DMS 273 (cell line): Measurements from ENCODE around the gene METRNL.

Experiments
- DNase-seq: peaks from one replicate; lab custom pipeline; 2025; ENCODE audit not compliant: unreplicated experiment; lab: John Stamatoyannopoulos, UW

METRNL gene

GRCh38 chr17:83103943-83104311 is 24.5 kb downstream of the METRNL start:
- no peak for DNase-seq

- DNase-seq = no peak
These were observed 25.4 kb downstream of the METRNL start for GRCh38 chr17:83104577-83105505.

DNA sequence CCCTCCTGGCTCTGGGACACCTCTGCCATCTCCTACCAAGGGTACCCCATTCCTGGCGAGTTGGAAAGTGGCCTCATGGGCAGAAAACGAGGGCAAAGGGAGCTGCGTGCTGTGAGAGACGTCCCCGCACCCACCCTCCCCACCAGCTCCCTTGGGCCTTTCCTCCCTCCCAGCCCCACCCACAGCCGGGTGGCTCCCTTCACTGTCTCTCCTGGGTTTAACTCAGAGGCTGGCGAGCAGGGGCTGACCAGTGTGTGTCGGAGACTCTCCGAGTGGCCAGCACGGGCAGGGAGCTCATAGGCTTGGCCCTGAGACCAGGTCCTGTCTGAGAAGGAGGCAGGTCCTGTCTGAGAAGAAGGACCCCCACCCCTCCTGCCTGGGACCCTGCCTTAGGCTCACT is 26.1 kb downstream of the METRNL start:
- DNase-seq = no peak

GRCh38 chr17:83106056-83106588 is 26.7 kb downstream of the METRNL start:
- DNase-seq = no peak

- DNase-seq = no peak
These were observed 27.7 kb downstream of the METRNL start for GRCh38 chr17:83106913-83107655.

- DNase-seq = no peak
These were observed 28.2 kb downstream of the METRNL start for GRCh38 chr17:83107656-83108048.

DNA sequence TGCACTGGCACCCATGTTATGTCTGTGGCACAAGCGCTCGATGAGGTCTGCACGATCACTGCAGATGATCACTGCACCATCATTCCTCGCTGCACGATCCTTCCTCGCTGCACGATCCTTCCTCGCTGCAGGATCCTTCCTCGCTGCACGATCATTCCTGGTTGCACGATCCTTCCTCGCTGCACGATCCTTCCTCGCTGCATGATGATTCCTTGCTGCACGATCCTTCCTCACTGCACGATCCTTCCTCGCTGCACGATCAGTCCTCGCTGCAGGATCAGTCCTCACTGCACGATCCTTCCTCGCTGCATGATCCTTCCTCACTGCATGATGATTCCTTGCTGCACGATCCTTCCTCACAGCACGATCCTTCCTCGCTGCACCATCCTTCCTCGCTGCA is 29.3 kb downstream of the METRNL start:
- no peak for DNase-seq

GRCh38 chr17:83109386-83109785 is 30.0 kb downstream of the METRNL start:
- DNase-seq = no peak

DNA sequence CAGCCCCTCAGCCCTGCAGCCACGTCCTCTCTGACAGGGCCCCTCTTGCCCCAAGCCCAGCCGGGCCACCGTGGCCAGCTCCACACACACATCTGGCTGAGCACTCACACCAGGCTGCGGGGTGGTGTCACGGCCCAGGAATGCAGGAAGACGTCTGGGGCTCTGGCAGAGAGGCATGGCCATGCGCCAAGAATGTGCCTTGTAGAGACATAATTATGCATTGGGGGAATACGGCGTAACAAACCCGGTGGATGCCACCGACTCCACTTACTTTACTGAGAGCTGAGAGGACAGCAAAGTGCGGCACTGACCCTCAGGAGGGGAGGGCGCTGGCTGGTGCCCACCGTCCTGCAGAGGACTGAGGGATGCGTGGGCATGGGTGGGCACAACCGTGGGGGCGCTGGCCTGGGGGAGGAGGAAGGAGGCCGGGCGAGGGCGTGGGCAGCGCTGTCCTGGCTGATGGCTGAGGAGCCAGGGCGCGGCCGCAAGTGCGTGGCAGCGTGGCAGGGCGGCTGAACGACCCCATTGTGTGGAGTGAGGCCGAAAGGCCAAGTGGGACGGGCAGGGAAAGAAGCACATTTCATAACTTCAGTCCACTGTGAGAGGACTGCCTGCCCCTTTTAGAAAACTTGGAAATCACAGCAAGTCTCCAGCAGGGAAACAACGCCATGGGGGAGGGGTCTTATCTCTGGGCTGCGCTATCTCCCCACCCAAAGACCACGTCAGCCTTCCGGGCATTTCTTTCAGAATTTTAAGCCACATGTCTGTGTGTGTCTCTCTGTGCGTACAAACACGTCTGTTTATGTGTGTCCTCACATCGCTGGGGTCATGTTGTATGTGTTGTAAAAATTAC is 30.6 kb downstream of the METRNL start:
- DNase-seq = peak; percentile 90

- DNase-seq = no peak
These were observed 31.3 kb downstream of the METRNL start for GRCh38 chr17:83110735-83111134.

- no peak for DNase-seq
These were observed 32.3 kb downstream of the METRNL start for GRCh38 chr17:83111516-83112282.

- no peak for DNase-seq
These were observed 34.0 kb downstream of the METRNL start for GRCh38 chr17:83113381-83113780.

GRCh38 chr17:83113792-83114191 is 34.4 kb downstream of the METRNL start:
- DNase-seq = no peak

GRCh38 chr17:83114706-83115105 is 35.3 kb downstream of the METRNL start:
- no peak for DNase-seq

DNA sequence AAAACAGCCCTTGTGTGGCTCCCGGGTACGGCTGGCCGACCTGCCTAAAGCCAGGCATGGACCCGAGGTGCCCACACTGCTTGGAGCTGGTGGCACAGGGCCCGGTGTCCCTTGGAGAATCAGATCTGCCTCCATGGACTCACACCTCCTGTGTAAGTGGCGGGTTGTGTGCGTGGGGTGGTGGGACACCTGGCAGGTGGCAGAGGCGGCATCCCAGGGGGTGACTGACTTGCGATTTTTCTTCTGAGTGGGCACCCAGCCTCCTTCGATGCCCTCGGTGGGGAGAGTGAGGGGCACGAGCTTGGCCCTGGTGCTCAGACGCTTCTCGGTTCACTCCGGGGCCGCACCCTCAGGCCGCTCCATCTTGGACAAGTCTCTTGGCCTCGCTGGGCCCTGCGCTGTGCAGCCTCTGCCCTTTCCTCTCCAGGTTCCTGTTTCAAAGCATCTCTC is 35.8 kb downstream of the METRNL start:
- DNase-seq = no peak

- no peak for DNase-seq
These were observed 36.4 kb downstream of the METRNL start for GRCh38 chr17:83115832-83116231.

DNA sequence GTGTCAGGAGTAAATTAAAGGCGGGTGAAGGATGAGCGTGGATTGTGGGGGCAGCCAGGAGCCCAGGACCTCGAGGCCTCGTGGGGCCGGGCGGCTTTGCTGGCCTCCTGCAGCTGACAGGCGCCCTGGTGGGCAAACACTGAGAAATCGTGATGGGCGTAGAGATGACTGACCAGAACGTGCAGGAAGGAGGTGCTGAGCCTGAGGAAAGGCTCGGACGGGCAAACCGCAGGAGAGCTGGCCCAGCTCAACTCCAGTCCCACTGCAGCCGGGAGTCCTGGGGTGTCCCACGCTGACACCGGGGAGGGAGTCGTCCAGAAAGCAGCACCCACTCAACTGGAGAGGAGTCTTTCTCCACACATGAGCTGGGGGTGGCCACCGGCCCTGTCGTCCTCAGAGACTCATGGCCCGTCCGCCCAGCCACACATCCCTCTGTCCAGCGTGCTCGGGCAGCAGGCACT is 36.9 kb downstream of the METRNL start:
- DNase-seq = no peak

DNA sequence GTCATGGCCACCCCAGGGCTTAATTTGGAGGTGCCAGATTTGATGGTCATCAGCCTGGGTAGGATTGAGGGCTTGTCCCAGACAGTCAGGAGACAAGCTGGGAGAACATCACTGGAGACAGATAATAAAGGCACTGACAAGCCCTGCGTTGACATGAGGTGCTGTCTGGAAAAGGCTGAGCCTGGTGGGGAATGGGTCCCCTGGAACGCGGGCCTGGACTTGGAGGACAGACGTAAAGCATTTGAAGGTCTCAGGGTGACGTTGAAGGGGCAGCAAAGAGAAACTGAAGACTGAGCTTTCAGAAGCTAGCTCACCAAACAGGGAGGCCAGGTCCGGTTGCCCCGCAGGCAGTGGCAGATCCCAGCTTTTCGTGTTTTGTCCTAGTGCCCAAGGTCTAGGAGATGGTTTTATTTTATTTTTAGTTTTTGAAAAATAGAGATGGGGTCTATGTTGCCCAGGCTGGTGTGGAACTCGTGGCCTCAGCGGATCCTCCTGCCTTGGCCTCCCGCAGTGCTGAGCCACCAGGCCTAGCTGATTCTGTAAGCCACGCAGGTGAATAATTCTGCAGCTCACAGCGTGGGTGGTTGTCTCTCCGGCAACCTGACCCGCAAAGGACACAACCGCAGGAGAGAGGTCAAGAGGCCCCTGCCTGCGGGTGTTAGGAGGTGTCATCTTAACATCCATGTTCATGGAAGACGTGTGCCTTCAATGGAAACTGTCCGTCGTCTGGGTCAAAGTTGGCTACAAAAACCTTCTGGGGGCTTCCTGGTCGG is 37.6 kb downstream of the METRNL start:
- no peak for DNase-seq

GRCh38 chr17:83117583-83117982 is 38.2 kb downstream of the METRNL start:
- no peak for DNase-seq
